Measurements from ENCODE around the gene LCP1.
A peak's percentile ranks its signal among the peaks of the same experiment; 100 is the strongest.

LCP1 gene

GRCh38 chr13:46211483-46212351 is 29.7 kb upstream of the LCP1 start, which contains the start of gene LRRC63:
Gene LRRC63, plus strand, starts transcription at chr13:46211928. Its CDS starts 1,107 bp downstream, at chr13:46213035.
- Histone ChIP-seq H3K27me3 (ENCODE audit: insufficient read depth, poor library complexity, severe bottlenecking) (no peaks in the 10 kb centered on the region), H3K27ac (replicated peaks) (peak within 1 kb of the TSS; percentile 69), H3K4me3 (replicated peaks; ENCODE audit: insufficient read depth, low read length) (peak within 1 kb of the TSS; percentile 67)
- peak; percentile 44 to 90 for DNase-seq (ENCODE audit: low read depth in 1 of 2, low spot score in 1 of 2)
- no peak for TF ChIP-seq GABPA (IDR thresholded peaks at IDR 0.05; ENCODE audit: low read depth)
- TF ChIP-seq SPI1 (IDR thresholded peaks at IDR 0.05; ENCODE audit: borderline replicate concordance, low read depth): no peak; the same call in 1 of the 2 replicates
- no peak for TF ChIP-seq CTCF (IDR thresholded peaks at IDR 0.05; ENCODE audit: insufficient read depth, low read length)
- TF ChIP-seq POLR2AphosphoS5 (IDR thresholded peaks at IDR 0.05; ENCODE audit: low read depth): peak; percentile 66
- peak; percentile 1 for TF ChIP-seq REST (IDR thresholded peaks at IDR 0.05; ENCODE audit: insufficient replicate concordance, low read depth)

- Histone ChIP-seq H3K27me3 (ENCODE audit: insufficient read depth, poor library complexity, severe bottlenecking) (no peaks in the 10 kb centered on the region), H3K27ac (replicated peaks) (peak overlapping the region; percentile 69), H3K4me3 (replicated peaks; ENCODE audit: insufficient read depth, low read length) (peak overlapping the region; percentile 67)
- DNase-seq (ENCODE audit: low read depth in 1 of 2, low spot score in 1 of 2): peak in 1 of 2 experiments; percentile 56
- TF ChIP-seq GABPA (IDR thresholded peaks at IDR 0.05; ENCODE audit: low read depth) (no peak), REST (IDR thresholded peaks at IDR 0.05; ENCODE audit: insufficient replicate concordance, low read depth) (no peak), POLR2AphosphoS5 (IDR thresholded peaks at IDR 0.05; ENCODE audit: low read depth) (no peak), CTCF (IDR thresholded peaks at IDR 0.05; ENCODE audit: insufficient read depth, low read length) (no peak), SPI1 (IDR thresholded peaks at IDR 0.05; ENCODE audit: borderline replicate concordance, low read depth) (no peak)
Observed at GRCh38 chr13:46211116-46211482, 29.1 kb upstream of the LCP1 start.

- TF ChIP-seq REST (IDR thresholded peaks at IDR 0.05; ENCODE audit: insufficient replicate concordance, low read depth): no peak
- no peak for TF ChIP-seq CTCF (IDR thresholded peaks at IDR 0.05; ENCODE audit: insufficient read depth, low read length)
- peak overlapping the region; percentile 69 for H3K27ac ChIP-seq (replicated peaks)
- DNase-seq (ENCODE audit: low read depth in 1 of 2, low spot score in 1 of 2): no peak
- no peaks in the 10 kb centered on the region for H3K27me3 ChIP-seq (ENCODE audit: insufficient read depth, poor library complexity, severe bottlenecking)
- peak overlapping the region; percentile 67 for H3K4me3 ChIP-seq (replicated peaks; ENCODE audit: insufficient read depth, low read length)
Observed at GRCh38 chr13:46210362-46211083, 28.5 kb upstream of the LCP1 start.

Measured in HL-60 (cell line).